Neural progenitor cell (in vitro differentiated cells): ENCODE measurements around the gene NINL. TPM values are rescaled to one million over a fixed set of nuclear protein-coding genes. Genes with fewer than 3 reads are reported as not detected.

Experiments
- DNase-seq: peaks from one replicate; pipeline ENCODE4 v3.0.0-alpha.2; 2016; ENCODE audit warnings: low spot score
- H2AFZ ChIP-seq: fragments of 200-600 bp; sonication (generic); replicated peaks from 2 replicates; pipeline ENCODE4 v1.6.1; 2016; ENCODE audit warnings: antibody characterized with exemption
- H3F3A ChIP-seq: fragments of 200-600 bp; sonication (generic); 2 replicates; pipeline ENCODE4 v1.6.1; 2016; ENCODE audit warnings: antibody characterized with exemption, low read depth
- H3K27ac ChIP-seq: fragments of 200-600 bp; sonication (generic); 2 replicates; pipeline ENCODE4 v1.5.1; 2016; ENCODE audit warnings: mild to moderate bottlenecking
- H3K27me3 ChIP-seq: fragments of 200-600 bp; sonication (generic); 2 replicates; pipeline ENCODE4 v1.6.1; 2016; ENCODE audit warnings: mild to moderate bottlenecking, moderate library complexity
- H3K36me3 ChIP-seq: fragments of 200-600 bp; sonication (generic); 2 replicates; pipeline ENCODE4 v1.5.1; 2016
- H3K4me1 ChIP-seq: fragments of 200-600 bp; sonication (generic); 2 replicates; pipeline ENCODE4 v1.6.1; 2016; ENCODE audit warnings: mixed run types
- H3K4me2 ChIP-seq: fragments of 200-600 bp; sonication (generic); 2 replicates; pipeline ENCODE4 v1.6.1; 2016
- H3K4me3 ChIP-seq: fragments of 200-600 bp; sonication (generic); 2 replicates; pipeline ENCODE4 v1.5.1; 2016
- H3K79me2 ChIP-seq: fragments of 200-600 bp; sonication (generic); 2 replicates; pipeline ENCODE4 v1.6.1; 2016; ENCODE audit warnings: low read depth
- H3K9ac ChIP-seq: fragments of 200-600 bp; sonication (generic); 2 replicates; pipeline ENCODE4 v1.6.1; 2016
- H3K9me3 ChIP-seq: fragments of 200-600 bp; sonication (generic); 2 replicates; pipeline ENCODE4 v1.5.1; 2016; ENCODE audit warnings: low read depth
- H4K20me1 ChIP-seq: fragments of 200-600 bp; sonication (generic); 2 replicates; pipeline ENCODE4 v1.6.1; 2016; ENCODE audit warnings: low read depth
- H3K27ac Mint-ChIP-seq: 3 replicates; pipeline ENCODE4 v1.8.0; 2021; ENCODE audit warnings: mixed read lengths
- H3K27me3 Mint-ChIP-seq: 2 replicates; pipeline ENCODE4 v1.8.0; 2022; ENCODE audit warnings: low read depth, mild to moderate bottlenecking, inconsistent platforms, moderate library complexity, mixed read lengths; ENCODE audit not compliant: insufficient read depth
- H3K36me3 Mint-ChIP-seq: 3 replicates; pipeline ENCODE4 v1.8.0; 2021; ENCODE audit warnings: mixed read lengths
- H3K4me1 Mint-ChIP-seq: 3 replicates; pipeline ENCODE4 v1.8.0; 2021; ENCODE audit warnings: mixed read lengths
- H3K4me3 Mint-ChIP-seq: 3 replicates; pipeline ENCODE4 v1.8.0; 2021; ENCODE audit warnings: mild to moderate bottlenecking, moderate library complexity, mixed read lengths
- H3K9me3 Mint-ChIP-seq: 3 replicates; pipeline ENCODE4 v1.8.0; 2020; ENCODE audit warnings: mixed read lengths
- CTCF ChIP-seq: fragments of 200-600 bp; sonication (generic); IDR thresholded peaks from 2 replicates; pipeline ENCODE4 v1.5.1; 2017; ENCODE audit warnings: antibody characterized with exemption, mild to moderate bottlenecking
- EZH2 ChIP-seq: fragments of 200-600 bp; sonication (generic); IDR thresholded peaks from 2 replicates; pipeline ENCODE4 v1.6.1; 2017; ENCODE audit warnings: antibody characterized with exemption, mild to moderate bottlenecking, moderate library complexity
- EZH2phosphoT487 ChIP-seq: fragments of 200-600 bp; sonication (generic); IDR thresholded peaks from 2 replicates; pipeline ENCODE4 v1.6.1; 2017; ENCODE audit warnings: antibody characterized with exemption
- total RNA-seq: library from RNA; depleted of rRNA; stranded (reverse); fragments of >200 nt; gene quantifications from 2 replicates; pipeline ENCODE4 v1.2.3, GENCODE V29; 2015; ENCODE audit warnings: low replicate concordance

Gene NINL
- total RNA-seq, 1 donor from 2014 or later = 21.5 TPM

- H3K9me3 Mint-ChIP-seq = no peaks in the 10 kb centered on the region
- Histone ChIP-seq H2AFZ (no peak overlapping the region), H3F3A (no peaks in the 10 kb centered on the region), H3K9me3 (no peaks in the 10 kb centered on the region), H3K4me1 (no peaks in the 10 kb centered on the region), H3K4me2 (no peak overlapping the region), H3K4me3 (no peak overlapping the region), H3K9ac (no peak overlapping the region), H3K79me2 (no peaks in the 10 kb centered on the region), H3K27ac (no peak overlapping the region), H3K36me3 (no peaks in the 10 kb centered on the region), H3K27me3 (no peaks in the 10 kb centered on the region), H4K20me1 (no peaks in the 10 kb centered on the region)
- peaks cover 11% of the 10 kb centered on the region for H3K36me3 Mint-ChIP-seq
- TF ChIP-seq EZH2 (no peak), EZH2phosphoT487 (no peak), CTCF (no peak)
- no peak for DNase-seq
- peaks cover 2% of the 10 kb centered on the region for H3K27me3 Mint-ChIP-seq
- H3K27ac Mint-ChIP-seq = no peak overlapping the region
- peaks cover under 1% of the 10 kb centered on the region for H3K4me1 Mint-ChIP-seq
- H3K4me3 Mint-ChIP-seq = no peak overlapping the region
Measured at GRCh38 chr20:25496968-25497401, 88.3 kb downstream of the NINL start.

GRCh38 chr20:25496165-25496967, 89.0 kb downstream of the NINL start:
- H3K9ac ChIP-seq = no peak overlapping the region
- no peaks in the 10 kb centered on the region for H3K4me1 ChIP-seq
- H3K4me3 Mint-ChIP-seq = no peak overlapping the region
- no peak overlapping the region for H3K4me2 ChIP-seq
- H3K36me3 ChIP-seq = no peaks in the 10 kb centered on the region
- no peaks in the 10 kb centered on the region for H3K27me3 ChIP-seq
- no peaks in the 10 kb centered on the region for H3K9me3 ChIP-seq
- H3K9me3 Mint-ChIP-seq = no peaks in the 10 kb centered on the region
- peaks cover 3% of the 10 kb centered on the region for H3K4me1 Mint-ChIP-seq
- no peak for DNase-seq
- H3K27me3 Mint-ChIP-seq = peaks cover 2% of the 10 kb centered on the region
- H3K4me3 ChIP-seq = no peak overlapping the region
- H3K79me2 ChIP-seq = no peaks in the 10 kb centered on the region
- H3K27ac Mint-ChIP-seq = peak overlapping the region; percentile 44
- H3F3A ChIP-seq = no peaks in the 10 kb centered on the region
- H4K20me1 ChIP-seq = no peaks in the 10 kb centered on the region
- no peak overlapping the region for H3K27ac ChIP-seq
- no peak for TF ChIP-seq CTCF
- H2AFZ ChIP-seq = no peak overlapping the region
- H3K36me3 Mint-ChIP-seq = peaks cover 13% of the 10 kb centered on the region

GRCh38 chr20:25495189-25495824, 90.0 kb downstream of the NINL start:
- H3K79me2 ChIP-seq = no peaks in the 10 kb centered on the region
- TF ChIP-seq CTCF = no peak
- no peak for TF ChIP-seq EZH2
- no peak for TF ChIP-seq EZH2phosphoT487
- H3K4me2 ChIP-seq = no peak overlapping the region
- Mint-ChIP-seq H3K9me3 (no peaks in the 10 kb centered on the region), H3K36me3 (peaks cover 16% of the 10 kb centered on the region), H3K27me3 (peaks cover 2% of the 10 kb centered on the region), H3K4me3 (no peak overlapping the region), H3K4me1 (peaks cover 3% of the 10 kb centered on the region), H3K27ac (no peak overlapping the region)
- H3K4me3 ChIP-seq = no peak overlapping the region
- no peaks in the 10 kb centered on the region for H3K4me1 ChIP-seq
- H3K27ac ChIP-seq = no peak overlapping the region
- H3K36me3 ChIP-seq = no peaks in the 10 kb centered on the region
- no peak for DNase-seq
- H4K20me1 ChIP-seq = no peaks in the 10 kb centered on the region
- no peak overlapping the region for H2AFZ ChIP-seq
- no peaks in the 10 kb centered on the region for H3K27me3 ChIP-seq
- H3K9me3 ChIP-seq = no peaks in the 10 kb centered on the region
- no peaks in the 10 kb centered on the region for H3F3A ChIP-seq
- H3K9ac ChIP-seq = no peak overlapping the region
